PC-3 (cell line): Measurements from ENCODE around the gene CDK19.

Experiments
- CTCF ChIP-seq: fragments of 300-600 bp; sonication (generic); conservative IDR thresholded peaks from 2 replicates; pipeline ENCODE4 v1.5.1; 2017; ENCODE audit warnings: antibody characterized with exemption, low read depth, mild to moderate bottlenecking, low read length
- EZH2 ChIP-seq: fragments of 300-600 bp; sonication (generic); IDR thresholded peaks from one replicate; pipeline ENCODE4 v1.6.1; 2017; ENCODE audit warnings: antibody characterized with exemption, mild to moderate bottlenecking, low read length; ENCODE audit not compliant: unreplicated experiment

- TF ChIP-seq CTCF (no peak), EZH2 (no peak)
Observed at GRCh38 chr6:110833831-110834230, 18.6 kb upstream of the CDK19 start.
